ENCODE results near the gene PPP2R5A.

DNA sequence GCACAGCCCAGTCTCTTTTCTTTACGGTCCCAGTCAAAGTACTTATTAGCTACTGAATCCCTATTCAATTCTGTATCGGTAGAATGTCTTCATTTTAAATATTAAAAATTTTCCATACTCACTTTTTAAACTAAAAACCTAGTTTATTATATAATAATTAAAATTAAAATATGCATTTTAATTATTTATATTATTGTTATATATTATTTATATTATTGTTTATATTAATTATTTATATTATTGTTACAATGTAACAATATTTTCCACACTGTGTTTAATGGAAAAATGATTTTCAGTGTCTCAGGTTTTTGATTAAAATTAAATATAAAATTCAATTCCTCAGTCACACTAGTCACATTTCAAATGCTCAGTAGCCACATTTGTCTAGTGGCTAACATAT lies 18.2 kb upstream of the PPP2R5A start:
- TF ChIP-seq, protein P1, sequence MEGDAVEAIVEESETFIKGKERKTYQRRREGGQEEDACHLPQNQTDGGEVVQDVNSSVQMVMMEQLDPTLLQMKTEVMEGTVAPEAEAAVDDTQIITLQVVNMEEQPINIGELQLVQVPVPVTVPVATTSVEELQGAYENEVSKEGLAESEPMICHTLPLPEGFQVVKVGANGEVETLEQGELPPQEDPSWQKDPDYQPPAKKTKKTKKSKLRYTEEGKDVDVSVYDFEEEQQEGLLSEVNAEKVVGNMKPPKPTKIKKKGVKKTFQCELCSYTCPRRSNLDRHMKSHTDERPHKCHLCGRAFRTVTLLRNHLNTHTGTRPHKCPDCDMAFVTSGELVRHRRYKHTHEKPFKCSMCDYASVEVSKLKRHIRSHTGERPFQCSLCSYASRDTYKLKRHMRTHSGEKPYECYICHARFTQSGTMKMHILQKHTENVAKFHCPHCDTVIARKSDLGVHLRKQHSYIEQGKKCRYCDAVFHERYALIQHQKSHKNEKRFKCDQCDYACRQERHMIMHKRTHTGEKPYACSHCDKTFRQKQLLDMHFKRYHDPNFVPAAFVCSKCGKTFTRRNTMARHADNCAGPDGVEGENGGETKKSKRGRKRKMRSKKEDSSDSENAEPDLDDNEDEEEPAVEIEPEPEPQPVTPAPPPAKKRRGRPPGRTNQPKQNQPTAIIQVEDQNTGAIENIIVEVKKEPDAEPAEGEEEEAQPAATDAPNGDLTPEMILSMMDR (IDR thresholded peaks at IDR 0.05; ENCODE audit: low read length) = no peak
- TF ChIP-seq EZH2 (IDR thresholded peaks at IDR 0.05; ENCODE audit: borderline replicate concordance, low read length) = no peak
